GM19455 (cell line): Measurements from ENCODE around the gene WDR1.

ENCODE experiments used
- ATAC-seq: cut with Tn5 transposase; IDR thresholded peaks from one replicate; pipeline ENCODE4 v1.9.1; 2021; ENCODE audit not compliant: unreplicated experiment

WDR1 gene

GRCh38 chr4:10115271-10115796 is 1.3 kb downstream of the WDR1 start:
- no peak for ATAC-seq

DNA sequence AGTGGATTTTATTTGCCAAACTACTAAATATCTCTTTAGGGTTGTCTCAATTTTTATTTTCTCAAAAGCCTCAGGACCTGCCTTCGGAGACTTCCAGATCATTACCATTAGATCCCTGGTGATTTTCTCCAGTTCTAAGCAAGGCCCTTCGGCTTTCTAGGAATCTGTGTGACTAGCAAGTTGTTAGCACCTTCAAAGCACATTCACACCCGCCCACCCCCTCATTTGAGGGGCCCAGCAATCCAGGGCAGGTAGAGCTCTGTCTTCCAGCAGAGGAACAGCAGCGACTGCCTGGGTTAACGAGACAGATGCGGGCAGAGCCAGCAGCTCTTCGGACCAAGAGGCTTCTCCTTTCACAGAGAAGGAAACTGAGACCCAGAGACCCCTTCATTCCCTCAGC is 2.0 kb downstream of the WDR1 start:
- no peak for ATAC-seq

DNA sequence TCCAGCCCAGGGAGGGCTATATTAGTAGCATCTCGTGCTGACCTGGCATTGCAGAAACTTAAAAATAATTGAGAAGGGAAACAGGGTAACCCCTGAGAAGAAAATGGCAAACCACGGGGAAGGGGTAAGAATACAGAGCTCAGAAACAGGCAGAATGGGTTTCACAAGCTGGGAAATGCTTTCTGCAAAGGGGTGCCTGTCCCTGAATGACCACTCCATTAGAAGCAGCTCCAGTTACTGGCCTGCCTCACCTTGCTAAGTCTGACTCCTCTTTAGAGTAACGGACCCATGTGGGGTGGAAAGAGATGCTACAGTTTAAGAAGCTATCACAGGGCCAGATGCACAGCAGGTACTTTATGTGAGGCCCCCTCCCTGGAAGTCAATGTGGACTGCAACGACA is 2.5 kb downstream of the WDR1 start:
- ATAC-seq = no peak

- ATAC-seq = no peak
Measured at GRCh38 chr4:10113362-10114047, 3.1 kb downstream of the WDR1 start.

DNA sequence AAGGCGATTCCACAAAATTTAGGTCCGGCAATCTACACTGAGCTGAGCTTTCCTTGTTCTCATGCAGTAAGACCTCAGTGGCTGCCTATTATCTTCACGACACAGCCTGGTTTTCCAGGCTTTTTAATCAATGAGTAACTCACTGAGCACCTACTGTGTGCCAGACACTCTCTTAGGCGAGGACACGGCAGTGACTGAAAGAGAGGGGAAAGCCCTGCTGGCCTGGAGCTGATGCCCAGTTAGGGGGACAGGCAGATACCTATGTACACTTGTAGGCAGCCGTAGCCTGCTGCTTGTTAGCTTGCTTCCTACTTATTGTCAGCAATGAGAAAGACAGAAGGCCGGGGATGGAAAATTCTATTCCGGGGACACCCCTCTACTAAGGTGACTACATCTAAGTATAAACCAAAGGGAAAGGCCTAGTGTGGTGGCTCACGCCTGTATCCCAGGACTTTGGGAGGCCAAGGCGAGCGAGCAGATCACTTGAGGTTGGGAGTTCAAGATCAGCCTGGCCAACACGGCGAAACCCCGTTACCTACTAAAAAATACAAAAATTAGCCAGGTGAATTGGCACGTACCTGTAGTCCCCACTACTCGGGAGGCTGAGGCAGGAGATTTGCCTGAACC is 3.8 kb downstream of the WDR1 start:
- no peak for ATAC-seq

GRCh38 chr4:10111067-10111801 is 5.4 kb downstream of the WDR1 start:
- no peak for ATAC-seq

- ATAC-seq = no peak
Measured at GRCh38 chr4:10109995-10110670, 6.5 kb downstream of the WDR1 start.

- no peak for ATAC-seq
Measured at GRCh38 chr4:10108818-10109783, 7.5 kb downstream of the WDR1 start.

DNA sequence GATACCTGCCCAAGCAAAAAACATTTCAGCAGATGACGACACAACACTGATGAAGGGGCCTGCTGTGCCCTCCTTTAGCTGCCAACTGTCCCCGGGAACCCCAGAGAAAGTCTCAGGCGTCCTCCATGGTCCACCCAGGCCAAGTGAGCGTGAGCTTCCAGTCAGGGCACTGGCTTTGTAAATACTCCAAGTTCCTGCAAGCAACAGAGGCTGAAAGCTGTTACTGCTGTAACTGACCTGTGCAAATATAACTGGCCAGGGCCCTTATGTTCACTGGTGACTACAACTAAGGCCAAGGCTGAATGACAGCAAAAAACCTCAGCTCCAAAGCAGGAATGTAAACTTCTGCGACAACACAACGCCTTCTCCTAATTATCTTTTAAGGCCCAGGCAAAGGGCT is 8.2 kb downstream of the WDR1 start:
- no peak for ATAC-seq

- no peak for ATAC-seq
Measured at GRCh38 chr4:10107111-10108091, 9.2 kb downstream of the WDR1 start.

DNA sequence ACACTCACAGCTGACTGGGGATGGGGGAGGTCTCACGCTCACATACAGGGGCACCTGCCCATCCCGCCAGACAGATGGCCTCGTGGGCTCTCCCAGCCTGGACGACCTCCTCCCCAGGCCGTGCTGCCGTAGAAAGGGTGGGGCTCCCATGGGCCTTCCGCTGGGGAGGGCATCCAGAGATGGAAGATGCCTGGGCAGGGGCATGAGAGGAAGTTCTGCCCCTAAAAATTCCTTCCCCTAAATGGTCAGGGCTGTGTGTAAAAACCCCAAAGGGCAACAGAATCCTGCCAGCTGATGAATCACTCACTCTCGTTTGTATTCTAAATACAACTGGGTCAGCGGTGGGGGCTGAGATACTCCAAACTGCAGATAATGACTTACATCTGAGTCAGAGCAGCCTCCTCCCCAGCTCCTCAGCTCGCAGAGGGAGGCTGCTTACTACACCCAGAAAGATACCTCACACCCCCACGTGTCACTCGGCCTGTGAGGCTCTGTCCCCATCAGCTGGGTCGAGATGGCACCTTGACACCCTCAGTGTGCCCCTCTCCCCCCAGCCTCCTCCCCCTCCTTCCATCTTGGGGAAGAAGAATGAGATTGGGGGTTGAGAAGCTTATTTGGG is 10.1 kb downstream of the WDR1 start:
- no peak for ATAC-seq

DNA sequence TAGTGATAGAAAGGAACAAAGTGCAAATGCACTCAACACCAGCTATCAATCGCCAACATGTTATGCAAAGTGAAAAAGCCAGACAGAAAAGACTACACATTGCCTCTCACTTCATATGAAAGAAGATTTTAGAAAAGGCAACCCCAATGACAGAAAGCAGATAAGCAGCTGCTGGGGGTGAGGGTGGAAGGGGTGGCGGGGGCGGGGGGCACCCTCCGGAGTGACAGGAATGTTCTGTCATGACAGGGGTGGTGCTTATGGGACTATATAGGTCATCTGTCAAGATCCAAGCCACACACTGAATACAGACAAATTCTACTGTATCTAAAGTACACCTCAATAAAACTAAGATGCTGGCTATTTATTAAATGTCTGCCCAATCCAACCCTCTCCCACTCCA is 10.7 kb downstream of the WDR1 start:
- no peak for ATAC-seq

- ATAC-seq = no peak
Measured at GRCh38 chr4:10105421-10105820, 11.2 kb downstream of the WDR1 start.

DNA sequence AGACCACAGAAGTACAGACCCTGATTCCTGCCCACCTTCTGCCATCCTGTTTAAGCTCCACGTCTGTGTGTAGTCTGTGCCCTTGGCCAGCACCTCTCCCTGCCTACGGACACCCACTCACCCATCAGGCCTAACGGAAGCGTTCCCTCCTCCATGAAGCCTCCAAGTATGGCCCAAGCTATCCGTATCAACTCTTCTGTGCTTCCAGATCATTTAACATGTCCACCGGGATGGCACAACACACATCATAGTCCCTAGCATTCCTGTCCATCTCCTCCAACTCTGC is 11.7 kb downstream of the WDR1 start:
- no peak for ATAC-seq

DNA sequence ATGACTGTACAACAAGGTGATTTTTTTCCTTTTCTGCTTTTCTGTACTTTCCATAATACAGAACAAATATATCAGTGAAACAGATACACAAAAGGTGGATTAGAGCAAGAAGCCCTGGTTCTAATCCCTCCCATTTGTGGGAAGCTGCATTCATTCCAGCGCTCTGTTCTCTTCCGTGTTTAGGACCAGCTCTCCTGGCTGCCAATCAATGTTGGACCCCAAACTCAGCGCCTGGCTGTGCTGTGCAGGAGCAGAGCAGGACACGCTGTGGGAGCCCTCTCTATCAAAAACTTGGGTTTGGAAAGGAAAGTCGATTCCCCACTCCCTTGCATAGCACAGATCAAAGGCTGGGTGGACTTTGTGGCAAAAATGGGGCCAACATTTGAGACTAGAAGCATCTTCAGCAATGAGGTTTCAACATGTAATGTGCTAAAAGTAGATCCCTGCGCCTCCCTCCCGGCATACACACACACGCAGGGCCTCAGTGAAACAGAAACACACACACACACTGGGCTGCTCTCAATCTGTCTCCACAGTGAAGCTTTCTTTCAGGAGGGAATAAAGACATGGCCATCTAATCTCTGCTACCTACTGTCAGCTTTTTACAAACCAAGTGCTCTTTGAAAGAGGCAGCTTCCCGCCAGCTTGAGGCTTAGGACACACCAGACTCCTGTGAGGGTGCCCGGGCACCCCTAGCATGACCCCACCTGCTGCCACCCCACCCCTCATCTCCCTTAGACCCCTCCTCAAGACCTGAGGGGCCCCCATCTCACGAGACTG is 12.2 kb downstream of the WDR1 start:
- ATAC-seq = no peak

DNA sequence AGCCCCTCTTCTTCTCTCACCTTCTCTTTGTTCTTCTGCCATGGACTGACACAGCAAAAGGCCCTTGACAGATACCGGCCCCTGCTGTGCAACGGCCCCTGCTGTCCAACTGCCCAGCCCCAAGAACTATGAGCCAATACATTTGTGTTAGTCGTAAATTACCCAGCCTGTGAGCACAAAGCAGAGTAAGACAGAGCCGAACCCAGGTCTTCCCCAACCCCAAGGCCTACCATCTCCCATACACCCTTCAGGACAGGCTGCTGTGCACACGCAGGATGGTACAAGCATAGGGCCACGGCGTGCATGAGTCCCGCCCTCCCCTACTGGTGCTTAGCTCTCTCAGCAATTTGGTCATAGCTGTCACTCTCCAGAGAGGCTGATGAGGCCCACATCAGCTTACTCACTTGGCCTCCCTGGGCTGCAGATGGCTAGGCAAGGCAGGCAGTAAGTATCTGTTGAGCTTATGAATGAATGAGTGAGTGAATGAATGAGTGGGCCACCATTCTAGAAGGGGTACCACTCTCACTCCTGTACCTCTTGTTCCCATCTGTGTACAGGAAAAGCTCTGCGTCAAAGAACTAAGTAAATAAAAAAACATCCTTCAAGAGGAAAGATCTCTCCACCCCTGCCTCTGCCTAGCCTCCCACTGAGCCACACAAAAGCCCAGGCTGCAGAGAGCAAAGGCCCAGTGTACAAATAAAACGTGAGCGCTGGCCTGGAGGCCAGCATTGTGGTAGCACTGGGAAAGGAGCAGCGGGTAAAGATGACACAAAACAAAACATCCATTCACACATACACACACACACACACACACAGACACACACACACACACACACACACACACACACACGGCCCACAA is 13.9 kb downstream of the WDR1 start:
- ATAC-seq = no peak
